Upper lobe of left lung (tissue), 6 donors: ENCODE measurements around the gene DRGX. TPM values are rescaled to one million over a fixed set of nuclear protein-coding genes. Genes with fewer than 3 reads are reported as not detected.

ENCODE experiments used
- ATAC-seq, 2 donors: fragments of 200-7000 bp; cut with Tn5 transposase; one replicate each; pipeline ENCODE4 v1.9.1; 2022; ENCODE audit warnings: mild to moderate bottlenecking in 2 of 2, moderate library complexity in 2 of 2; ENCODE audit not compliant: low FRiP score in 2 of 2
- DNase-seq, 2 donors: peaks; one replicate each; pipeline ENCODE4 v3.0.0-alpha.2; 2019 to 2020
- H3K27ac ChIP-seq, 4 donors: fragments of 200-600 bp; sonication (generic); one replicate each; pipeline ENCODE4 v1.5.1; 2016 to 2019
- H3K27me3 ChIP-seq, 4 donors: fragments of 200-600 bp; sonication (generic); one replicate each; pipeline ENCODE4 v1.5.1; 2017 to 2019
- H3K36me3 ChIP-seq, 4 donors: fragments of 200-600 bp; sonication (generic); one replicate each; pipeline ENCODE4 v1.5.1; 2016 to 2019
- H3K4me1 ChIP-seq, 4 donors: fragments of 200-600 bp; sonication (generic); one replicate each; pipeline ENCODE4 v1.5.1; 2018 to 2019
- H3K4me3 ChIP-seq, 4 donors: fragments of 200-600 bp; sonication (generic); one replicate each; pipeline ENCODE4 v1.5.1; 2017 to 2019; ENCODE audit warnings: mild to moderate bottlenecking in 2 of 4, moderate library complexity in 1 of 4
- H3K9me3 ChIP-seq, 4 donors: fragments of 200-600 bp; sonication (generic); one replicate each; pipeline ENCODE4 v1.5.1; 2018 to 2019
- EP300 ChIP-seq, 4 donors: sonication (generic); formaldehyde crosslinking; IDR thresholded peaks; one replicate each; pipeline ENCODE4 v1.5.1; 2017; ENCODE audit warnings: antibody characterized with exemption in 4 of 4, control low read depth in 2 of 4
- POLR2A ChIP-seq, 4 donors: fragments of 450-650 bp; IDR thresholded peaks; one replicate each; pipeline ENCODE4 v1.5.1; 2016 to 2017; ENCODE audit warnings: antibody characterized with exemption in 4 of 4, mild to moderate bottlenecking in 2 of 4
- POLR2AphosphoS5 ChIP-seq, 2 donors: sonication (generic); formaldehyde crosslinking; IDR thresholded peaks; one replicate each; pipeline ENCODE4 v1.5.1; 2017; ENCODE audit warnings: antibody characterized with exemption in 2 of 2
- WGBS, 2 donors: methylation state at CpG; one replicate each; pipeline ENCODE4 v1.1.5; 2017 to 2018; 5-methylcytosine and 5-hydroxymethylcytosine counted together
- total RNA-seq, 6 donors: library from RNA; depleted of rRNA in 4 of 6; stranded (reverse); fragments of >200 nt in 4 of 6; gene quantifications; one replicate each; pipeline versions ENCODE4 v1.1.0 to v1.2.1, GENCODE V29; 2016 to 2021
- TF ChIP-seq, protein P1 (sequence below), 6 experiments: fragments of 450-650 bp in 4 of 6; fragments of 200-600 bp in 2 of 6; sonication (generic) in 2 of 6; IDR thresholded peaks; one replicate each; pipeline ENCODE4 v1.5.1; 2016 to 2019; ENCODE audit warnings: antibody characterized with exemption in 6 of 6
- donor health status: DM: no; HTN: no; CAD: no; lungs with moderate emphysema.
- donor health status: DM: no; HTN: yes; CAD: no; lungs with severe emphysema.

DRGX gene
- total RNA-seq, 6 donors from 2014 or later, result 0.09 to 0.17 TPM; not detected in 4

- no peak for TF ChIP-seq POLR2AphosphoS5 (IDR thresholded peaks at IDR 0.05)
- no peak for TF ChIP-seq EP300 (IDR thresholded peaks at IDR 0.05)
- TF ChIP-seq, protein P1, sequence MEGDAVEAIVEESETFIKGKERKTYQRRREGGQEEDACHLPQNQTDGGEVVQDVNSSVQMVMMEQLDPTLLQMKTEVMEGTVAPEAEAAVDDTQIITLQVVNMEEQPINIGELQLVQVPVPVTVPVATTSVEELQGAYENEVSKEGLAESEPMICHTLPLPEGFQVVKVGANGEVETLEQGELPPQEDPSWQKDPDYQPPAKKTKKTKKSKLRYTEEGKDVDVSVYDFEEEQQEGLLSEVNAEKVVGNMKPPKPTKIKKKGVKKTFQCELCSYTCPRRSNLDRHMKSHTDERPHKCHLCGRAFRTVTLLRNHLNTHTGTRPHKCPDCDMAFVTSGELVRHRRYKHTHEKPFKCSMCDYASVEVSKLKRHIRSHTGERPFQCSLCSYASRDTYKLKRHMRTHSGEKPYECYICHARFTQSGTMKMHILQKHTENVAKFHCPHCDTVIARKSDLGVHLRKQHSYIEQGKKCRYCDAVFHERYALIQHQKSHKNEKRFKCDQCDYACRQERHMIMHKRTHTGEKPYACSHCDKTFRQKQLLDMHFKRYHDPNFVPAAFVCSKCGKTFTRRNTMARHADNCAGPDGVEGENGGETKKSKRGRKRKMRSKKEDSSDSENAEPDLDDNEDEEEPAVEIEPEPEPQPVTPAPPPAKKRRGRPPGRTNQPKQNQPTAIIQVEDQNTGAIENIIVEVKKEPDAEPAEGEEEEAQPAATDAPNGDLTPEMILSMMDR (IDR thresholded peaks at IDR 0.05), result no peak
- TF ChIP-seq POLR2A (IDR thresholded peaks at IDR 0.05), result no peak
- 73 to 88% methylated on average over 5 of the region's 5 CpGs for WGBS, 2 donors
Measured at GRCh38 chr10:49374740-49375139, 21.1 kb downstream of the DRGX start.

GRCh38 chr10:49373361-49373760, 22.5 kb downstream of the DRGX start:
- H3K4me3 ChIP-seq, result no peak overlapping the region
- no peak for DNase-seq
- no peaks in the 10 kb centered on the region for H3K36me3 ChIP-seq
- TF ChIP-seq POLR2A (IDR thresholded peaks at IDR 0.05) (no peak), POLR2AphosphoS5 (IDR thresholded peaks at IDR 0.05) (no peak)
- 92 to 95% methylated on average over 5 of the region's 5 CpGs for WGBS, 2 donors
- no peaks in the 10 kb centered on the region for H3K27me3 ChIP-seq
- no peak for ATAC-seq
- H3K9me3 ChIP-seq, result no peaks in the 10 kb centered on the region
- H3K27ac ChIP-seq, result no peak overlapping the region
- H3K4me1 ChIP-seq, result peaks cover 0 to 4% (median 0%) of the 10 kb centered on the region in 4 donors

More at GRCh38 chr10:49374740-49375139, 21.1 kb downstream of the DRGX start:
- H3K4me3 ChIP-seq, result no peak overlapping the region
- H3K27me3 ChIP-seq, result no peaks in the 10 kb centered on the region
- ATAC-seq, result no peak
- no peak overlapping the region for H3K27ac ChIP-seq
- no peak for DNase-seq
- H3K4me1 ChIP-seq, result no peaks in the 10 kb centered on the region
- no peaks in the 10 kb centered on the region for H3K9me3 ChIP-seq
- H3K36me3 ChIP-seq, result no peaks in the 10 kb centered on the region

DNA sequence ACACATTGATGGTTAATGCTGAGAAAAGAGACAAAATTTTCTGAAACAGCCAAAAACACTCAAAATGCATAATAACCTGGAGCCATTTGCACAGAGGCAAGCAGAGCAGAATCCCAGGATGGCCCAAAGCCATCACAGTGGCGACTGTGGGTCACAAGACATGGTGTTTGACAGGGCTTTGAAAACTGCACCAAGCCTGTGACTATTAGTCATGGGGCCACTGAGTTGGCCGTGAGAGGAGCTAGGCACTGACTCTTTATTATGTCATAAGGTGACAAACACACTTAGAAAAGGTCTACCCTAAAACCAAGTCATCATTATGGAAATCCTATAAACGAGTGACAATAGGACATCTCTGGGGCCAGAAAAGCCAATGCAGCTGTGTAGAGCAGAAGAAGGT, 23.9 kb downstream of the DRGX start:
- H3K27me3 ChIP-seq, result no peaks in the 10 kb centered on the region
- no peak overlapping the region for H3K27ac ChIP-seq
- H3K4me3 ChIP-seq, result no peak overlapping the region
- peaks cover 0 to 5% (median 0%) of the 10 kb centered on the region in 4 donors for H3K4me1 ChIP-seq
- DNase-seq, result peak in 1 of 2 donors; percentile 25
- no peaks in the 10 kb centered on the region for H3K36me3 ChIP-seq
- no peaks in the 10 kb centered on the region for H3K9me3 ChIP-seq
- no peak for ATAC-seq
- WGBS, 2 donors, result 82 to 93% methylated on average over 3 of the region's 3 CpGs
- TF ChIP-seq POLR2AphosphoS5 (IDR thresholded peaks at IDR 0.05), result no peak
- TF ChIP-seq, protein P1 (IDR thresholded peaks at IDR 0.05), result no peak
- TF ChIP-seq EP300 (IDR thresholded peaks at IDR 0.05), result no peak
- TF ChIP-seq POLR2A (IDR thresholded peaks at IDR 0.05), result no peak

- DNase-seq (peak in 1 of 2 donors; percentile 18), ATAC-seq (no peak)
- TF ChIP-seq, protein P1 (IDR thresholded peaks at IDR 0.05), result no peak
- TF ChIP-seq POLR2A (IDR thresholded peaks at IDR 0.05) (no peak), EP300 (IDR thresholded peaks at IDR 0.05) (no peak), POLR2AphosphoS5 (IDR thresholded peaks at IDR 0.05) (no peak)
- Histone ChIP-seq H3K4me3 (no peak overlapping the region), H3K27ac (peak overlapping the region in 1 of 4 donors; percentile 45), H3K4me1 (peaks cover 0 to 8% (median 0%) of the 10 kb centered on the region in 4 donors), H3K36me3 (no peaks in the 10 kb centered on the region), H3K9me3 (no peaks in the 10 kb centered on the region), H3K27me3 (no peaks in the 10 kb centered on the region)
- WGBS, 2 donors, result 78 to 84% methylated on average over 8 of the region's 8 CpGs
Measured at GRCh38 chr10:49370326-49371100, 25.4 kb downstream of the DRGX start.

DNA sequence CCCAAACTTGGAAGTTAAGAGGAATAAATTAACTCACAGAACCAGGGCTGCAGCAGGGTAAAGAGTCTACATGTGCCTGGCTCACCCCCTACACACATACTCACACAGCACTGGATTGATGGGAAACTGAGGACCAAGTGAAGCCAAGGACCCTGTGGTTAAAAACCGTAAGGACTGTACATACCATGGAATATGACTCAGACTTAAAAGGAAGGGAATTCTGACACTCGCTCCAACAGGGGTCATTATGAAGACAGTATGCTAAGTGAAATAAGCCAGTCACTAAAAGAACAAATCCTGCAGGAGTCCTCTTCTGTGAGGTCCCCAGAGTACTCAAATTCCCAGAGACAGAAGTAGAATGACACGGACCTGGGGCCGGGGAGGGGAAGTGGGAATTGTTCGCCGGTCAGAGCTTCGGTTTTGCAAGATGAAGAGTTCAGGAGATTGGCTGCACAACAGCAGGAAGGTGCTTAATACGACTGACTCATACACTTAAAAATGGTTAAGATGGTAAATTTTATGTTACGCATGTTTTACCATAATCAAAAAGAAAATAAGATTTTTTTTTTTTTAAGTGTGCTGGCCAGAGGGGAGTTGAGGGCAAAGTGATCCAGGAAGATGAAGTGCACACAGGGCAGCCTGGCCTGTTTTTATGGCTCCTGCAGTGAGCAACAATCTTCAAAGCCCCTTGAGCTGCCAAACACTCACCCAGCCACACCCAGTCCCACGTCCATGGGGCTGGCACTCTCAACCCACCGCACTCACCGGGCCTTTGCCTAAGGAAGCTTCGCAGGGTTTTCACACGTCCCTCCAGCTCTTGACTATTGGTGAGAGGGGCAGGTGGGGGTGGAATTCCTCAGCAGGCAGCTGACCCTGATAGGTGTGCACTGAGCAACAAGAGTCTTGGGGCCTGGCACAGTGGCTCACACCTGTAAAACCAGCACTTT, 26.4 kb downstream of the DRGX start:
- 50 to 53% methylated on average over 14 of the region's 14 CpGs for WGBS, 2 donors
- H3K9me3 ChIP-seq, result no peaks in the 10 kb centered on the region
- peak; percentile 42 to 84 for ATAC-seq

More for the DNA sequence above, 26.4 kb downstream of the DRGX start:
- H3K4me1 ChIP-seq, result peaks cover 0 to 8% (median 2%) of the 10 kb centered on the region in 4 donors
- H3K27ac ChIP-seq, result peak overlapping the region in 1 of 4 donors; percentile 45
- H3K4me3 ChIP-seq, result no peak overlapping the region
- no peak for TF ChIP-seq EP300 (IDR thresholded peaks at IDR 0.05)
- TF ChIP-seq POLR2AphosphoS5 (IDR thresholded peaks at IDR 0.05), result peak in 1 of 2 donors; percentile 15
- no peak for TF ChIP-seq POLR2A (IDR thresholded peaks at IDR 0.05)
- TF ChIP-seq, protein P1 (IDR thresholded peaks at IDR 0.05), result no peak
- DNase-seq, result peak in 1 of 2 donors; percentile 81
- H3K36me3 ChIP-seq, result no peaks in the 10 kb centered on the region
- H3K27me3 ChIP-seq, result no peaks in the 10 kb centered on the region
